ENCODE measurements around the gene DAZAP1. TPM values are rescaled to one million over a fixed set of nuclear protein-coding genes. Genes with fewer than 3 reads are reported as not detected.

The DAZAP1 gene
- total RNA-seq, 1 donor from 2014 or later = 70.3 TPM

- DNase-seq (ENCODE audit: low read depth in 2 of 2) = no peak
Measured at GRCh38 chr19:1393841-1394240, 13.5 kb upstream of the DAZAP1 start.

DNA sequence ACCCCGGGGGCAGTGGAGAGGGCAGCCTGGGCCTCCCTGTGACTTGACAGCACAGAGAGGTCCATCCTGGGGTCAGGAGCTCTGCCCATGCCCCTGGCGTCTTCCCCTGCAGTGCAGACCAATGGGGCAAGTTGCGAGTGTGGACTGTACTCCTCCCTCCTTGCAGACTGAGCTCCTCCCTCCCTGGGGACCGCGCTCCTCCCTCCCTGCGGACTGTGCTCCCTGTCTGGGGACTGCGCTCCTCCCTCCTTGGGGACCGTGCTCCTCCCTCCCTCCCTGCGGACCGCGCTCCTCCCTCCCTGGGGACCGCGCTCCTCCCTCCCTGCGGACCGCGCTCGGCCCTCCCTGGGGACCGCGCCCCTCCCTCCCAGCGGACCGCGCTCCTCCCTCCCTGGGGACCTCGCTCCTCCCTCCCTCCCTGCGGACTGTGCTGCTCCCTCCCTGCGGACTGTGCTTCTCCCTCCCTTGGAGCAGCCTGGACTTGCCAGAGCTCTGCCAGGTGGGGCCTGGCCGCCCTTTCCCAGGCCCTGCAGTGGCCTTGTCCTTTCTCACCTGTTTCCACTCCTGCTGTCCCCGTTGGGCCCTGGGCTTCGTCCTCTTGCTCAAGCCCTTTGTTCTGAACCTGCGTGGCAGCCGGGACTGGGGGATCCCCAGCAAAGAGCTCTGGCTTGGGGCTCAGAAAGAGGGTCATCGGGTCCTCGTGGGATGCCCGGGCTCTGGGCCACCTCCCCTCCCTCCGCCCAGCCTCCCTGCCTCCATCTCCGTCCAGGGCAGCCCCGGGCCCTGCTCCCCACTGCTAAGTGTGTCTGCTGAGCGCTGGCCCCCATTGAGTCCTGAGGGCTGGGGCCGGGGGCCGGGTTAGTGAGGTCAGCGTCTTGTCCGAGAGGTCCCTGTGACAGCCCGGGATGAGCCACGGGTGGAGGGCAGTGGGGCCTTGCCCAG lies 12.9 kb upstream of the DAZAP1 start:
- DNase-seq (ENCODE audit: low read depth in 2 of 2) = no peak

DNA sequence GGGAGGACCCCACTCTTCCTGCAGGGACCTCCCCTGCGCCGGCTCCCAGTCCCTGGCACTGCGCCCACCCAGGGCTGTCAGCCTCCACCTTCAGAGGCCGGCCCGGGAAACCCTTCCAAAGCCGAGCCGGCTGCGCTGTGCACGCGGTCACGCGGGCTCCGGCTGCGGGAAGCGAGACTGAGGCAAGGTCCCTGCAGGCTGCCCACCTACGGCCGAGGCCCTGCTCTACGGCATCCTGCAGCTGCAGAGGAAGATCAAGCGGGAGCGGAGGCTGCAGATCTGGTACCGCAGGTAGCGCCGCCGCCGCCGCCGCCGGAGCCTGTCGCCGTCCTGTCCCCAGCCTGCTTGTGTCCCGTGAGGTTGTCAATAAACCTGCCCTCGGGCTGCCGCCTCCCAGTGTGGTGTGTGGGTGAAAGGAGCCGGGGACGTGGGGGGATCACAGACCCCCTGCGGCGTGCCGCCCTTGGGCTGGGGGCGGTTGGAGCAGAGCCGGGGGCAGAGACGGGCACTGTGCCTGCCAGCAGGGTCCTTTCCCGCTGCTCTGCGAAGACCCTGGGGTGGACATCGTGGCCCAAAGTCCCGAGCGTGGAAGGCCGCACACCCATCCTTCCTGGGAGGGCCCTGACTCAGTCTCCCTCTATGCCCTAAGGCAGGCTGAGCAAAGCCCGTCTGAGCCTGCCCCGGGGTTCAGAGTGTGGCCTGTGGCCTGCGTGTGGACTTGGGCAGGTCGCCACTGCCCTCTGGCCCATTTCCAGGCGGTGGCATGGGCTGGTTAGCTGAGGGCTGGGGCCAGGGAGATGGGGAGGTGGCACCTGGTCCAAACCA lies 12.0 kb upstream of the DAZAP1 start:
- no peak for DNase-seq (ENCODE audit: low read depth in 2 of 2)

DNA sequence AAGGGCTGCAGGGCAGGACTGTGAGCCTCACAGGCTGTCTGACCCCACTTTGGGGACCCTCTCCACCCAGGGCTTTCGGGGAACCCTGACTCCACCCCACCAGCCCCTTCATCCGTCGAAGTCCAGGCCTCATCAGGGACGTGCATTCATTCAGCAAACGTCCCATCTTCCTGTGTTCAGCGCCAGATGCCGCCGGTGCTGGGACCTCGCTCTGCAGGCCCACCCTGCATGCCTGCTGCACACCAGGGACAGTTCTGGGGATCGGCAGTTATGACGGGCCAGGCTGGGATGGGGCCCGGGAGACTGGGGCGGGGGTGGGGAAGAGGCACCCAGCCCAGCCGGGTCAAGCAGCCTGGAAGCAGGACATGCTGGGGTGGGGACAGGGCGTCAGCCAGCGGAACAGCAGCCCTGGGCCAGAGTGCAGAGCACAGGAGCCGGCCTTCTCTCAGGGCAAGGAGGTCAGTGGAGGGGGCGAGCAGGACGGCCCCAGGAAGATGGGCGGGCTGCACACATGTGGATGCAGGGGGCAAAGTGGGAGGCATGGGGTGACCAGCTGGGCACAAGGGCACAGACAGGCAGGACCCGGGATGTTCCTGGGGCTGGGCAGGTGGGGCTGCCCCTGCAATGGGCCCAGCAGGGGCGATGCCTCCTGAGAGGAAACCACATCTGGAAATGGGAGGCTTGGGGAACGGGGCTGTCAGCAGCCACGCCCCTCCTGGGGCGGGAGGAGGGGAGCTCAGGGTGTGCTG lies 11.2 kb upstream of the DAZAP1 start:
- no peak for DNase-seq (ENCODE audit: low read depth in 2 of 2)

GRCh38 chr19:1396768-1397679 lies 10.4 kb upstream of the DAZAP1 start:
- no peak for DNase-seq (ENCODE audit: low read depth in 2 of 2)

DNA sequence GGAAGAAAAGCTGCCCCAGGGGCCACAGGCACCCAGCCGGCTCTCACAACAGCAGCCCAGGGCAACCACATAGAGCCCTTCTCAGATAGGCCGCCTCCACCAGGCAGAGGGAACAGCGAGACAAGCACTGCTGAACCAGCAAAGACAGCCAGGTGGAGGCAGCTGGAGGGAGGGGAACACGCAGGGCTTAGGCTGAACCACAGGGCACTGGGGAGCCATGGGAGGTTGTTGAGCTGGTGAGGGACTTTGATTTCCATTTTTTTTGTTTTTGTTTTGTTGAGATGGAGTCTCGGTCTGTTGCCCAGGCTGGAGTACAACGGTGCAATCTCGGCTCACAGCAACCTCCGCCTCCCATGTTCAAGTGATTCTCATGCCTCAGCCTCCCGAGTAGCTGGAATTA lies 9.5 kb upstream of the DAZAP1 start:
- no peak for DNase-seq (ENCODE audit: low read depth in 2 of 2)

GRCh38 chr19:1399079-1399478 lies 8.3 kb upstream of the DAZAP1 start:
- DNase-seq (ENCODE audit: low read depth in 2 of 2) = no peak

- no peak for DNase-seq (ENCODE audit: low read depth in 2 of 2)
Measured at GRCh38 chr19:1399745-1400144, 7.6 kb upstream of the DAZAP1 start.

GRCh38 chr19:1400281-1401137 lies 6.9 kb upstream of the DAZAP1 start:
- DNase-seq (ENCODE audit: low read depth in 2 of 2) = no peak

GRCh38 chr19:1401138-1401888 lies 6.1 kb upstream of the DAZAP1 start, which contains the start of gene GAMT:
GAMT (minus strand) TSS chr19:1401542; CDS start chr19:1401476, 66 bp downstream.
- DNase-seq (ENCODE audit: low read depth in 2 of 2) = peak in 1 of 2 donors; percentile 50

DNA sequence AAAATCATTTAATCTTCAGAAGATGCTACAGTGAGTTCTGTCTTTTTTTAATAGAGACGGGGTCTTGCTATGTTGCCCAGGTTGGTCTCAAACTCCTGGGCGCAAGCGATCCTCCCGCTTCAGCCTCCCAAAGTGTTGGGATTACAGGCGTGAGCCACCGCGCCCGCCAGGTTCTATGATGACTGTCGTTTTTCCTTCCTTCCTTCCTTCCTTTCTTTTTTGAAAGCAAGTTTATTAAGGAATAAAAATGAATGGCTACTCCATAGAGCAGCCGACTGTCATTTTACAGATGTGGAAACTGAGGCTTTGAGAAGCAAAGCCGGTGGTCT lies 5.5 kb upstream of the DAZAP1 start:
- no peak for DNase-seq (ENCODE audit: low read depth in 2 of 2)

DNA sequence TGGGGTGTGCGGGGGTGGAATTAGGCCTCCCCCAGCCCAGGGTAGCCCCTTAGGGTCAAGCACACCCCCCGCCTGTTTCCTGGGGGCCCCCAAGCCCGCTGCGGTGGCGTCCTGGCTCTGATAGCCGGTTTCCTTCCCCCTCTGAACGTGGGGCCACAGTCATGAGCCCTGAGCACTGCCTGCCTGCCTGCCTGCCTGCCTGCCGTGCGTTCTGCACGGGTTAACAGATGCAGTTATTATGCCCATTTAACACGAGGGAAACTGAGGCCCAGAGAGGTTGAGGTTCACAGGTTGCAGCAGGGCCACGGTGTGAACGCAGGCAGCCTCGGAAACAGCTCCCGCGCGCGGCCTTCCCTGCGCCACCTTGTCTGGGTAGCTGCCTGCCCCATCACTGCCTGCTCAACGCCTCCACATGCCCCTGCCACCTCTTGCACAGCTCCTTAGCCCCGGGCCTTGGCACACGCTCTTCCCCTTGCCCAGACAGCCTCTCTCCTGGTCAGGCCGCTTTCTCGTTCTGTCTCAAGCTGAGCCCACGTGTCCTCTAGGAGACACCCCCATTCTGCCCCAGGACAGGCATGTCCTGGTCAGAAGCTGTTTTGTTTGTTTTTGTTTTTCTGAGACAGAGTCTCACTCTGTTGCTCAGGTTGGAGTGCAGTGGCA lies 4.8 kb upstream of the DAZAP1 start:
- no peak for DNase-seq (ENCODE audit: low read depth in 2 of 2)

DNA sequence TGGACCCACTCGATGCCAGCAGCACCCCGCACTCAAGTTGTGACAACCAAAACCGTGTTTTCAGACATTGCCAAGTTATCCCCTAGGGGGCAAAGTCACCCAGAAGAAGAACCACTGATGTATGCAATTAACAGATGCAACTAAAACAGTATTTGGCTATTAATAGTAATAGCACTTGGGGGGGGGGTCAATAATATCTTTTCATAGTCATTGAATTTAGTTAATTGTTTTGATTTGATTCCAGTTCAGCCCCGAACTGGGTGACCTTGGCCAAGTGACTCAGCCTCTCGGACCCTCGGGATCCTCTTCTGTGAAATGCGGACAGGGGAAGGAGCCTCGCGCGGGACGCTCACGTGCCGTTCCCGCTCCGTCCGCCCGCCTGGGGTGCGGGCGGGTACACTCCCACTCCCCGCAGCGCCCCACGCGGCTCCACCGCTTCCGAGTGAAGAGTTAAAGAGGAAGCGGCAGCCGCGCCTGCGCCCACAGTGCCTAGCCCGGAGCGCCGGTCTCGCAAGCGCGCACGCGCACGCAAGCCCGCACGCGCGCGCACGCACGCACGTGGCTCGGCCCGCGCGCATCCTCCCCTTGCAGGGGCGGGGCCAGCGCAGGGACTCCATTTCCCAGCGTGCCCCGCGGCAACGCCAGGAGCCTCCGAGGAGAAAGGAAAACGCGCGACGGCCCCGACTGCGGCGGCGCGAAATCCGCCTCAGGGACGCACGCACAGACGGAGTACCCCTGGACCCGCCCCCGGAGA lies 435 bp upstream of the DAZAP1 start:
- peak; percentile 93 to 98 for DNase-seq (ENCODE audit: low read depth in 2 of 2)

DNA sequence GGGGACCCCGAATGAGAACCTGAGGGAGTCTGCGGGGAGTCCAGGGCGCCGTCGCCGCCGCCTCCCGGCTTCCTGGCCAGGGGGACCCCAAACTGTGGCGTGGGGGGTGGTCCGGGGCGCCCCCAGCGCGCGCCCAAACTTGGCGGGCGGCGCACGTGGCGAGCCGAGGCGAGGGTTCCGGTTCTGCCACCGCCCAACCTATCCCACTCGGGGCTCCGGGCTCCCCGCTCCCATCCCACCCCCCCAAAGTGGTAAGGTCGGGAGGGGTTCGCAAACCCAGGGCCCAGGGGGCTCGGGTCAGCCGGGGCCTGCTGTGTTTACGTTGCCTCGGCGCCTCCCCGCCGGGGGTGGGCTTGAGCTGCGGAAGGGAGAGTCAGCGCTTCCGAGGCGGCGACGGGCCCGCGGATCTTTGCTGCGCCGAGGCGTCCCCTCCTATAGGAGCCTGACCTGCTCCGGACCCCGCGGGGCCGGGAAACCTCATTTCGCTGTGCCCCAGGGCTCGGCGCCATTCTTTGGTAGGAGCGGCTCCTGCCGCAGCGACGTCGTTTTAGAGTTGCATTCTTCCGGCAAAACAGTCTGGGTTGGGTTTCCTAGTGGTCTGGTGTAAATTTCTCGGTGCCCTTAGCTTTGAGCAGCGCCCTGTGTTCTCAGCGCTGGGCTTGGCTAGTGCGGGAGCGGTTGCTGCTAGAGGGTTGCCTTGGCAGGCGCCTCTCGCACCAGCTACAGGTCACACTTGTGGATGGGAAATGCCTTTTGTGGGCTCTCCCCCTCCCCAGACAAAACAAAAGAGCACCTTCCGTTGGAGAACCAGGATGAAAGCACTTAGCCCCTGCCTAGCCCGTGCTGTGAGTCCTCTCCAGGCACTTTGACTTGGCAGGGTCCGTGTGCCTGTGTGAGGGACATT lies 1.2 kb downstream of the DAZAP1 start:
- peak in 1 of 2 donors; percentile 81 for DNase-seq (ENCODE audit: low read depth in 2 of 2)

DNA sequence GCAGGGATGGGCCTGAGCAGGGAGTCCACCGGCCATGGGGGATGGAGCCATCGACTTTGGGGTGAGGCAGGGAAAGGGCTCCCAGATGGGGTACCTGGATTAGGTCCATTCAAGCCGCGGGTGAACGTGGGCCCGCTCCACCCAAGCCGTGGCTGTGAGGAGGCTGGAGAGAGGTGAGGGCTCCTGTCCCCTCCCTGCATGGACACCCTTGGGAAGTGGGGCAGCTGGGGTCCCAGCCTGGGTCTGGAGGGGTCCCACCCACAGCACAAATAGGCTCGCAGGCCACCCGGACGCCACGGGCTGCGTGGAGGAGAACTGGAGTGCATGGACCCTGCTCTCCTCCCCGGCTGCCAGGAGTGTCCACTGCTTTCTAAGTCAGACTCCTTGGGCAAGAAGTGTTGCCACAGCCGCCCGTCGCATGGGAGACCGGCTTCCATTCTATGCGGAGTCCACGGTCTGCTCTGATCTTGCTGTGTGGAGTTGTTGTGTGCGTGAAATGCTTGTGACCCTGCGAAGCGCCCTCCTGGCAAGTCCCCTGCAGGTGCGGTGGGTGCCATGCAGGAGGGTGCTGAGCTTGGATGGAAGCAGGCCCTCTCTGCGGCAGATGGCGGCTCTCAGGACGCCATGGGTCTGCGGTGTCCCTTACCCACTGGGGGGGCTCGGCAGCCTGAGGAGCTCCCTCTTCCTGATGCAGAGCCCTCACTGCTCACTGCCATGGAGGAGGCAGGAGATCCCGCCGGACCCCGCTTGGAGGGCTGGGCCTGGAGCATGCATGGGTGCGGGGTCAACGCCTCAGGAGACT lies 2.0 kb downstream of the DAZAP1 start:
- DNase-seq (ENCODE audit: low read depth in 2 of 2) = no peak

Data from dermis microvascular lymphatic vessel endothelial cell (primary cell).